Fibroblast of the aortic adventitia (primary cell): ENCODE data around the gene SEPTIN3. TPM values are rescaled to one million over a fixed set of nuclear protein-coding genes. Genes with fewer than 3 reads are reported as not detected.

ENCODE experiments used
- DNase-seq: peaks from one replicate; pipeline ENCODE4 v3.0.0-alpha.2; 2010; ENCODE audit warnings: low read depth
- H3K4me3 ChIP-seq: 2 replicates; pipeline ENCODE4 v1.5.1; 2011; ENCODE audit warnings: low read depth, mild to moderate bottlenecking, control low read depth, low read length, moderate library complexity
- total RNA-seq: library from RNA; depleted of rRNA; stranded (reverse); fragments of >200 nt; gene quantifications from 2 replicates; pipeline ENCODE4 v1.2.3, GENCODE V29; 2012; ENCODE audit warnings: low replicate concordance
- TF ChIP-seq, protein P1 (sequence below): IDR thresholded peaks from 2 replicates; pipeline ENCODE4 v1.5.1; 2011; ENCODE audit warnings: mild to moderate bottlenecking, low read length, control low read depth, inconsistent platforms; ENCODE audit not compliant: insufficient read depth

SEPTIN3 gene
- total RNA-seq, 1 donor, result not detected

DNA sequence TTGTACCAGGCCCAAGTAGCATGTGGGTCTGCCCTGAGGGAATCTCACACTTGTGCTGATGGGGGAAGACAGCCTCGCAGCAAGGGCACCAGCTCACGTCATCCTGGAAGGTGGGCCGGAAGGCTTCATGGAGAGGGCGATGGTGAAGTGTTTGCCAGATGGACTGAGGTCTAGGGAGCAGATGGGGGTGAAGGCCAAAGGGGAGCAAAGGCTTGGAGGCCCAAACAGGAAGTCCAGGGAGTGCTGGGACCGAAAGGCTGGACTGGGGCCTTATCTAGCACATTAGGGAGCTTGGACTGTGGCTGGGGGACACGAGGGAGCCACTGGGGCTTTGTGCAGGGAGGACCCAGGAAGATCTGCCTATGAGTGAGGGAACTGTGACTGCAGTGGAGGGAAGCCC, 41.4 kb upstream of the SEPTIN3 start:
- H3K4me3 ChIP-seq, result no peak overlapping the region
- TF ChIP-seq, protein P1, sequence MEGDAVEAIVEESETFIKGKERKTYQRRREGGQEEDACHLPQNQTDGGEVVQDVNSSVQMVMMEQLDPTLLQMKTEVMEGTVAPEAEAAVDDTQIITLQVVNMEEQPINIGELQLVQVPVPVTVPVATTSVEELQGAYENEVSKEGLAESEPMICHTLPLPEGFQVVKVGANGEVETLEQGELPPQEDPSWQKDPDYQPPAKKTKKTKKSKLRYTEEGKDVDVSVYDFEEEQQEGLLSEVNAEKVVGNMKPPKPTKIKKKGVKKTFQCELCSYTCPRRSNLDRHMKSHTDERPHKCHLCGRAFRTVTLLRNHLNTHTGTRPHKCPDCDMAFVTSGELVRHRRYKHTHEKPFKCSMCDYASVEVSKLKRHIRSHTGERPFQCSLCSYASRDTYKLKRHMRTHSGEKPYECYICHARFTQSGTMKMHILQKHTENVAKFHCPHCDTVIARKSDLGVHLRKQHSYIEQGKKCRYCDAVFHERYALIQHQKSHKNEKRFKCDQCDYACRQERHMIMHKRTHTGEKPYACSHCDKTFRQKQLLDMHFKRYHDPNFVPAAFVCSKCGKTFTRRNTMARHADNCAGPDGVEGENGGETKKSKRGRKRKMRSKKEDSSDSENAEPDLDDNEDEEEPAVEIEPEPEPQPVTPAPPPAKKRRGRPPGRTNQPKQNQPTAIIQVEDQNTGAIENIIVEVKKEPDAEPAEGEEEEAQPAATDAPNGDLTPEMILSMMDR, result no peak
- no peak for DNase-seq

GRCh38 chr22:41928593-41929417, 40.4 kb upstream of the SEPTIN3 start:
- H3K4me3 ChIP-seq, result no peak overlapping the region
- TF ChIP-seq, protein P1, result no peak
- DNase-seq, result no peak

GRCh38 chr22:41929418-41929810, 39.8 kb upstream of the SEPTIN3 start:
- no peak overlapping the region for H3K4me3 ChIP-seq
- TF ChIP-seq, protein P1, result no peak

GRCh38 chr22:41931701-41932269, 37.5 kb upstream of the SEPTIN3 start:
- TF ChIP-seq, protein P1, result no peak
- no peak for DNase-seq
- H3K4me3 ChIP-seq, result no peak overlapping the region

More at GRCh38 chr22:41929418-41929810, 39.8 kb upstream of the SEPTIN3 start:
- no peak for DNase-seq

- DNase-seq, result no peak
- TF ChIP-seq, protein P1, result no peak
- no peak overlapping the region for H3K4me3 ChIP-seq
Observed at GRCh38 chr22:41932353-41932752, 36.9 kb upstream of the SEPTIN3 start.

DNA sequence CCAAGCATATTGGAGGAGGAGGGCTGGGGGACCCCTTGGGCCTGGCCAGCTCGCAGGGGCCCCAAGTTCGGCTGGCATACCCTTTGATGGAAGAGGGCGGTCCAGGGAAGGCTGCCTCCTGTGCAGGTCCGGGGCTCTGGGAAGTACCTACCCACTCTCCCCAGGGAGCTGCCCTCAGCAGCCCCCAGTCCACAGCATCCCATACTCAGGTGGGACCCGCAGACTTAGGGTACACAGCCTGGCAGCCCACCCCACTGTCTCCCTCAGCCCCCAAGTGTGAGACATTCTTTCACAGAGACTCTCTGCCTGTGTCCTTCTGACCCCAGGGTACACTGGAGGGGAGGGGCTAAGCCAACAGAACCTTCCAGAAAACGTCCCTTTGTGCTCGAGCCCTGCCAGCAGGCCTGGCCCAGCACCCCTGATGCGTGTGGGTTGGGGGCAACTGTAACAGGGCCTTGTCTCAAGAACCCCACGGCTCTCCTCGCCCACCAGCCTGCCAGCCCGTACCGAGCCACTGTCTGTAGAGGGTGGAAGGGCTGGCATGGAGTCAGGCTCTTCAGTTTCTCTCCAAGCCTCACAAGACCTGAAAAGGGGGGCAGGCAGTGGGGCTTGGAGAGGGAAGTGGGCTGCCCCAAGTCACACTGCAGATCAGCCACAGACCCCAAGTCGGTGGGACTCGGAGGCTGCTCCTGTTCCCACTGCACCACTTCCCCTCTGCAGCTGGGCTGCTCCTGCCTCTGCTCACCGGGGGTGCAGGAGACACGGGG, 35.6 kb upstream of the SEPTIN3 start:
- TF ChIP-seq, protein P1, result no peak
- no peak for DNase-seq

More for the DNA sequence above, 35.6 kb upstream of the SEPTIN3 start:
- H3K4me3 ChIP-seq, result no peak overlapping the region
